ENCODE results near the gene IFNAR1.

Gene IFNAR1

GRCh38 chr21:33327792-33328433, 3.1 kb downstream of the IFNAR1 start:
- TF ChIP-seq CTCF (IDR thresholded peaks at IDR 0.05; ENCODE audit: low read depth, low read length): no peak
- no peak for DNase-seq (ENCODE audit: extremely low read depth, low read depth)

- no peak for DNase-seq (ENCODE audit: extremely low read depth, low read depth)
- no peak for TF ChIP-seq CTCF (IDR thresholded peaks at IDR 0.05; ENCODE audit: low read depth, low read length)
These were observed 6.0 kb downstream of the IFNAR1 start for GRCh38 chr21:33330726-33331125.

GRCh38 chr21:33332143-33332542, 7.4 kb downstream of the IFNAR1 start:
- no peak for TF ChIP-seq CTCF (IDR thresholded peaks at IDR 0.05; ENCODE audit: low read depth, low read length)
- no peak for DNase-seq (ENCODE audit: extremely low read depth, low read depth)

GRCh38 chr21:33334191-33334590, 9.4 kb downstream of the IFNAR1 start:
- DNase-seq (ENCODE audit: extremely low read depth, low read depth): no peak
- TF ChIP-seq CTCF (IDR thresholded peaks at IDR 0.05; ENCODE audit: low read depth, low read length): no peak

GRCh38 chr21:33334824-33335223, 10.1 kb downstream of the IFNAR1 start:
- no peak for DNase-seq (ENCODE audit: extremely low read depth, low read depth)
- no peak for TF ChIP-seq CTCF (IDR thresholded peaks at IDR 0.05; ENCODE audit: low read depth, low read length)

- no peak for TF ChIP-seq CTCF (IDR thresholded peaks at IDR 0.05; ENCODE audit: low read depth, low read length)
- DNase-seq (ENCODE audit: extremely low read depth, low read depth): no peak
These were observed 14.4 kb downstream of the IFNAR1 start for GRCh38 chr21:33339135-33339534.

GRCh38 chr21:33339918-33340317, 15.1 kb downstream of the IFNAR1 start:
- no peak for DNase-seq (ENCODE audit: extremely low read depth, low read depth)
- TF ChIP-seq CTCF (IDR thresholded peaks at IDR 0.05; ENCODE audit: low read depth, low read length): no peak

Measured in AG09319 (cell line).